HepG2 (cell line): Measurements from ENCODE around the gene SGMS1.

Source experiments
- EZH2 ChIP-seq: conservative IDR thresholded peaks from 2 replicates; pipeline ENCODE4 v1.6.1; 2012; ENCODE audit warnings: mild to moderate bottlenecking, low read depth, low read length, moderate library complexity
- YY1 ChIP-seq: IDR thresholded peaks from 2 replicates; pipeline ENCODE4 v1.6.1; 2011; ENCODE audit warnings: low read length, low read depth, moderate library complexity, mild to moderate bottlenecking; ENCODE audit not compliant: insufficient read depth, insufficient replicate concordance
- TF ChIP-seq, protein P1 (sequence below): sonication (generic); formaldehyde crosslinking; IDR thresholded peaks from 2 replicates; pipeline ENCODE4 v1.8.1; 2023; ENCODE audit warnings: missing genetic modification reagents, inconsistent platforms, borderline replicate concordance
- TF ChIP-seq, protein P2 (sequence below): IDR thresholded peaks from 2 replicates; pipeline ENCODE4 v1.6.1; 2018; ENCODE audit warnings: missing genetic modification reagents
- TF ChIP-seq, protein P3 (sequence below): sonication (generic); formaldehyde crosslinking; IDR thresholded peaks from 2 replicates; pipeline ENCODE4 v1.8.0; 2022; ENCODE audit warnings: mild to moderate bottlenecking, missing genetic modification reagents, borderline replicate concordance

DNA sequence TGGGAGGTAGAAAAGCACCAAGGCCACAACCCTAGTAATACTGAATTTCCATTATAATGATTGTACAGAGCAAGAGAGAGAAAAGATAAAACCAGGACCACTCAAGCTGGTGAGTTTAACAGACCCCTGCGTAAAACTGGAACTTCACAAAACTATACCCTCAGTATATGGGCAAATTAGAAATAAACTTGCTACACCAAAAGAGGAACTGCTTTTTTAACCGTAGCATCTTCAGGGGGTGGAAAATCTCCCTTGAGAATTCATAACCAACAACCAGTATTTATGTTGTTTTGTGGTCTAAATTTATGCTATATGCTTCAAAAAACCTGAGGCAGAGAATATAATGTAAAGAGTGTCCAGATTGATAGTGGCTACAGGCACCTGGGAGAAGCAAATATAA lies 171.2 kb downstream of the SGMS1 start:
- TF ChIP-seq EZH2, result no peak
- TF ChIP-seq YY1, result no peak
- TF ChIP-seq, protein P1, sequence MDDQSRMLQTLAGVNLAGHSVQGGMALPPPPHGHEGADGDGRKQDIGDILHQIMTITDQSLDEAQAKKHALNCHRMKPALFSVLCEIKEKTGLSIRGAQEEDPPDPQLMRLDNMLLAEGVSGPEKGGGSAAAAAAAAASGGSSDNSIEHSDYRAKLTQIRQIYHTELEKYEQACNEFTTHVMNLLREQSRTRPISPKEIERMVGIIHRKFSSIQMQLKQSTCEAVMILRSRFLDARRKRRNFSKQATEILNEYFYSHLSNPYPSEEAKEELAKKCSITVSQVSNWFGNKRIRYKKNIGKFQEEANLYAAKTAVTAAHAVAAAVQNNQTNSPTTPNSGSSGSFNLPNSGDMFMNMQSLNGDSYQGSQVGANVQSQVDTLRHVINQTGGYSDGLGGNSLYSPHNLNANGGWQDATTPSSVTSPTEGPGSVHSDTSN, result no peak
- TF ChIP-seq, protein P2, sequence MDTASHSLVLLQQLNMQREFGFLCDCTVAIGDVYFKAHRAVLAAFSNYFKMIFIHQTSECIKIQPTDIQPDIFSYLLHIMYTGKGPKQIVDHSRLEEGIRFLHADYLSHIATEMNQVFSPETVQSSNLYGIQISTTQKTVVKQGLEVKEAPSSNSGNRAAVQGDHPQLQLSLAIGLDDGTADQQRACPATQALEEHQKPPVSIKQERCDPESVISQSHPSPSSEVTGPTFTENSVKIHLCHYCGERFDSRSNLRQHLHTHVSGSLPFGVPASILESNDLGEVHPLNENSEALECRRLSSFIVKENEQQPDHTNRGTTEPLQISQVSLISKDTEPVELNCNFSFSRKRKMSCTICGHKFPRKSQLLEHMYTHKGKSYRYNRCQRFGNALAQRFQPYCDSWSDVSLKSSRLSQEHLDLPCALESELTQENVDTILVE (CRISPR knock-in tag), result no peak
- TF ChIP-seq, protein P3, sequence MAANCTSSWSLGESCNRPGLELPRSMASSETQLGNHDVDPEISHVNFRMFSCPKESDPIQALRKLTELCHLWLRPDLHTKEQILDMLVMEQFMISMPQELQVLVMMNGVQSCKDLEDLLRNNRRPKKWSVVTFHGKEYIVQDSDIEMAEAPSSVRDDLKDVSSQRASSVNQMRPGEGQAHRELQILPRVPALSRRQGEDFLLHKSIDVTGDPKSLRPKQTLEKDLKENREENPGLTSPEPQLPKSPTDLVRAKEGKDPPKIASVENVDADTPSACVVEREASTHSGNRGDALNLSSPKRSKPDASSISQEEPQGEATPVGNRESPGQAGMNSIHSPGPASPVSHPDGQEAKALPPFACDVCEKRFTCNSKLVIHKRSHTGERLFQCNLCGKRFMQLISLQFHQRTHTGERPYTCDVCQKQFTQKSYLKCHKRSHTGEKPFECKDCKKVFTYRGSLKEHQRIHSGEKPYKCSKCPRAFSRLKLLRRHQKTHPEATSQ, result no peak
